Panc1 (cell line): ENCODE measurements around the gene PPM1H. TPM values are rescaled to one million over a fixed set of nuclear protein-coding genes. Genes with fewer than 3 reads are reported as not detected.

ENCODE experiments used
- ATAC-seq: fragments of 200-7000 bp; cut with Tn5 transposase; 2 replicates; pipeline ENCODE4 v1.9.1; 2020; ENCODE audit warnings: mild to moderate bottlenecking, moderate library complexity
- BruUV-seq: library from RNA; stranded (reverse); fragments of 400-500 nt; replicated peaks from 2 replicates; lab custom pipeline; 2021; lab: Mats Ljungman, UMichigan
- CTCF ChIA-PET: fragments of 300-600 bp; sonication (Branson Sonifier 250); formaldehyde crosslinking; loops from one replicate; lab custom pipeline; 2022; ENCODE audit warnings: antibody characterized with exemption; lab: Charles Lee
- POLR2A ChIA-PET: fragments of 300-600 bp; sonication (Branson Sonifier 250); formaldehyde crosslinking; loops from one replicate; lab custom pipeline; 2022; ENCODE audit warnings: antibody characterized with exemption; lab: Charles Lee
- DNase-seq: peaks from one replicate; pipeline ENCODE4 v3.0.0-alpha.2; 2010; ENCODE audit warnings: low read depth, low spot score
- H3K27ac ChIP-seq: 2 replicates; pipeline ENCODE4 v1.5.1; 2011; ENCODE audit warnings: mild to moderate bottlenecking, low read length, inconsistent platforms
- H3K27me3 ChIP-seq: fragments of 200-500 bp; sonication (Bioruptor generic); 2 replicates; pipeline ENCODE4 v1.6.0; 2014; ENCODE audit warnings: low read length, inconsistent platforms; ENCODE audit not compliant: control insufficient read depth, insufficient read depth
- H3K36me3 ChIP-seq: fragments of 200-500 bp; sonication (Bioruptor generic); 2 replicates; pipeline ENCODE4 v1.5.1; 2014; ENCODE audit warnings: inconsistent platforms, mild to moderate bottlenecking, low read length, moderate library complexity; ENCODE audit not compliant: control insufficient read depth, insufficient read depth
- H3K4me1 ChIP-seq: 2 replicates; pipeline ENCODE4 v1.5.1; 2011; ENCODE audit warnings: inconsistent platforms, mild to moderate bottlenecking, low read length, moderate library complexity; ENCODE audit not compliant: control insufficient read depth, insufficient read depth
- H3K4me3 ChIP-seq, 2 experiments: 2 replicates each; pipeline ENCODE4 v1.5.1; 2011 to 2012; ENCODE audit warnings: low read depth in 2 of 2, low read length in 2 of 2, mild to moderate bottlenecking in 2 of 2, inconsistent platforms in 1 of 2, moderate library complexity in 1 of 2
- H3K9me3 ChIP-seq: fragments of 200-500 bp; sonication (Bioruptor generic); 2 replicates; pipeline ENCODE4 v1.5.1; 2014; ENCODE audit warnings: low read depth, mild to moderate bottlenecking, inconsistent platforms, low read length, moderate library complexity; ENCODE audit not compliant: control insufficient read depth, insufficient read depth
- CTCF ChIP-seq: fragments of 450-650 bp; IDR thresholded peaks from 2 replicates; pipeline ENCODE4 v1.5.1; 2017; ENCODE audit warnings: mild to moderate bottlenecking
- POLR2AphosphoS5 ChIP-seq: IDR thresholded peaks from 2 replicates; pipeline ENCODE4 v1.6.1; 2012; ENCODE audit warnings: mild to moderate bottlenecking, low read depth, low read length, moderate library complexity
- REST ChIP-seq, 2 experiments: IDR thresholded peaks; 2 replicates each; pipeline ENCODE4 v1.6.1; 2011 to 2012; ENCODE audit warnings: low read depth in 2 of 2, control low read depth in 1 of 2, low read length in 1 of 2, mild to moderate bottlenecking in 1 of 2, moderate library complexity in 1 of 2; ENCODE audit not compliant: insufficient read depth in 1 of 2
- SIN3A ChIP-seq: IDR thresholded peaks from 2 replicates; pipeline ENCODE4 v1.6.1; 2012; ENCODE audit warnings: low read depth, mild to moderate bottlenecking, low read length, moderate library complexity, borderline replicate concordance; ENCODE audit not compliant: insufficient read depth
- TCF7L2 ChIP-seq: IDR thresholded peaks from 2 replicates; pipeline ENCODE4 v1.6.1; 2011; ENCODE audit warnings: mild to moderate bottlenecking, low read depth, low read length, inconsistent platforms
- in situ Hi-C: cut with HindIII; loops from 2 replicates; pipeline ENCODE4 v1.10.0; 2016; ENCODE audit warnings: low sequenced_read_pairs, low pct_unique_long_range_greater_than_20kb
- intact Hi-C: fragments of 100-400 bp; cut with micrococcal nuclease; formaldehyde crosslinking; loops from one replicate; pipeline ENCODE4 v1.10.0; 2022; ENCODE audit not compliant: unreplicated experiment
- total RNA-seq: library from RNA; stranded (reverse); gene quantifications from one replicate; pipeline ENCODE4 v1.2.1, GENCODE V29; 2021; ENCODE audit not compliant: unreplicated experiment

PPM1H gene
- total RNA-seq, 1 experiment from 2014 or later: 22.9 TPM

- CTCF ChIA-PET: interaction anchor here (1.2 to 1.4 kb wide), 2 partner anchors 145 to 150 kb away, joined by 4 to 5 read pairs; no protein-coding TSS in a partner anchor
- POLR2A ChIA-PET: interaction anchor here (0.7 kb wide), 1 partner anchor 10 kb away, joined by 14 read pairs; no protein-coding TSS in a partner anchor
- no peaks in the 10 kb centered on the region for H3K36me3 ChIP-seq
- peak overlapping the region; percentile 45; the same call in 1 of the 2 replicates for H3K27ac ChIP-seq
- H3K9me3 ChIP-seq: no peaks in the 10 kb centered on the region
- no peaks in the 10 kb centered on the region for H3K27me3 ChIP-seq
- no peak for DNase-seq
- no peak; the same call in 1 of the 2 replicates for ATAC-seq
- no TSS peak for BruUV-seq
- TF ChIP-seq CTCF (no peak), TCF7L2 (no peak), REST (IDR thresholded peaks at IDR 0.05; ENCODE audit: insufficient read depth in 1 of 2, low read depth in 2 of 2, low read length in 1 of 2) (no peak), SIN3A (no peak), POLR2AphosphoS5 (no peak)
- in situ Hi-C loops: no loop called here
- no peaks in the 10 kb centered on the region for H3K4me1 ChIP-seq
- no peak overlapping the region for H3K4me3 ChIP-seq
- intact Hi-C loops: no loop called here
Measured at GRCh38 chr12:62649412-62650138, 285.4 kb downstream of the PPM1H start.

- TF ChIP-seq SIN3A (no peak), CTCF (no peak), REST (IDR thresholded peaks at IDR 0.05; ENCODE audit: insufficient read depth in 1 of 2, low read depth in 2 of 2, low read length in 1 of 2) (no peak), POLR2AphosphoS5 (no peak), TCF7L2 (no peak)
- no peak for ATAC-seq
- H3K4me3 ChIP-seq: no peak overlapping the region
- DNase-seq: no peak
- H3K27me3 ChIP-seq: no peaks in the 10 kb centered on the region
- H3K9me3 ChIP-seq: no peaks in the 10 kb centered on the region
- no TSS peak for BruUV-seq
- H3K27ac ChIP-seq: no peak overlapping the region
- H3K36me3 ChIP-seq: no peaks in the 10 kb centered on the region
- intact Hi-C loops: no loop called here
- POLR2A ChIA-PET: interaction anchor here (0.7 kb wide), 1 partner anchor 1665 kb away, joined by 8 read pairs; no protein-coding TSS in a partner anchor
- no peaks in the 10 kb centered on the region for H3K4me1 ChIP-seq
- CTCF ChIA-PET: no interaction called here
- in situ Hi-C loops: no loop called here
Measured at GRCh38 chr12:62647586-62647985, 287.4 kb downstream of the PPM1H start.
